Ectodermal cell (in vitro differentiated cells): ENCODE results near the gene FHIT.
"Not testable (repeated sequence)": the region's sequence is repeated elsewhere in the genome, so short reads cannot be mapped to it uniquely, and the experiment has no call there.

ENCODE experiments used
- H3K27ac ChIP-seq: 2 replicates; pipeline ENCODE4 v1.7.0; 2013; ENCODE audit warnings: mild to moderate bottlenecking, low read depth, low read length; ENCODE audit not compliant: insufficient read depth, poor library complexity, severe bottlenecking
- H3K27me3 ChIP-seq: 2 replicates; pipeline ENCODE4 v1.7.0; 2013; ENCODE audit warnings: mild to moderate bottlenecking, low read length; ENCODE audit not compliant: insufficient read depth, control insufficient read depth, poor library complexity, severe bottlenecking
- H3K36me3 ChIP-seq: one replicate; pipeline ENCODE4 v1.7.0; 2013; ENCODE audit warnings: low read length; ENCODE audit not compliant: control insufficient read depth, insufficient read depth
- H3K4me1 ChIP-seq: one replicate; pipeline ENCODE4 v1.7.0; 2013; ENCODE audit warnings: low read length; ENCODE audit not compliant: control insufficient read depth, insufficient read depth
- H3K4me3 ChIP-seq: 2 replicates; pipeline ENCODE4 v1.7.0; 2013; ENCODE audit warnings: low read depth, low read length, control low read depth; ENCODE audit not compliant: insufficient read depth
- H3K9me3 ChIP-seq: 2 replicates; pipeline ENCODE4 v1.7.0; 2013; ENCODE audit warnings: mild to moderate bottlenecking, low read length, moderate library complexity; ENCODE audit not compliant: control insufficient read depth
- WGBS, 2 experiments: methylation state at CpG; one replicate each; pipeline ENCODE4 v1.1.7; 2013; ENCODE audit warnings: missing lambda C conversion rate in 2 of 2; 5-methylcytosine and 5-hydroxymethylcytosine counted together

Gene FHIT

GRCh38 chr3:60697132-60697531 is 554.1 kb downstream of the FHIT start:
- Histone ChIP-seq H3K27me3 (no peaks in the 10 kb centered on the region), H3K27ac (no peak overlapping the region), H3K36me3 (no peaks in the 10 kb centered on the region), H3K4me1 (no peaks in the 10 kb centered on the region), H3K9me3 (no peaks in the 10 kb centered on the region), H3K4me3 (no peak overlapping the region)

- Histone ChIP-seq H3K9me3 (no peaks in the 10 kb centered on the region), H3K4me3 (no peak overlapping the region), H3K36me3 (no peaks in the 10 kb centered on the region), H3K27ac (no peak overlapping the region), H3K27me3 (no peaks in the 10 kb centered on the region), H3K4me1 (no peaks in the 10 kb centered on the region)
- WGBS, 2 experiments = 89 to 96% methylated on average over 3 to 5 of the region's 5 CpGs
Measured at GRCh38 chr3:60696428-60697125, 554.7 kb downstream of the FHIT start.

- H3K4me1 ChIP-seq = peaks cover under 1% of the 10 kb centered on the region
Measured at GRCh38 chr3:60675424-60675823, 575.8 kb downstream of the FHIT start.

GRCh38 chr3:60674870-60675269 is 576.4 kb downstream of the FHIT start:
- Histone ChIP-seq H3K4me1 (peaks cover 6% of the 10 kb centered on the region), H3K27me3 (no peaks in the 10 kb centered on the region), H3K36me3 (no peaks in the 10 kb centered on the region), H3K4me3 (no peak overlapping the region), H3K27ac (no peak overlapping the region), H3K9me3 (no peaks in the 10 kb centered on the region)
- 100% methylated on average over 1 of the region's 1 CpG; no CpG with 5 or more reads in 1 of the 2 experiments for WGBS, 2 experiments

More at GRCh38 chr3:60675424-60675823, 575.8 kb downstream of the FHIT start:
- no peak overlapping the region for H3K4me3 ChIP-seq
- H3K27me3 ChIP-seq = no peaks in the 10 kb centered on the region
- H3K36me3 ChIP-seq = no peaks in the 10 kb centered on the region
- no peaks in the 10 kb centered on the region for H3K9me3 ChIP-seq
- 84 to 100% methylated on average over 2 of the region's 2 CpGs for WGBS, 2 experiments
- no peak overlapping the region for H3K27ac ChIP-seq

- Histone ChIP-seq H3K4me3 (no peak overlapping the region), H3K27me3 (no peaks in the 10 kb centered on the region), H3K9me3 (no peaks in the 10 kb centered on the region), H3K4me1 (peaks cover 15% of the 10 kb centered on the region), H3K27ac (no peak overlapping the region), H3K36me3 (no peaks in the 10 kb centered on the region)
- WGBS, 2 experiments = 82 to 100% methylated on average over 1 to 2 of the region's 2 CpGs
Measured at GRCh38 chr3:60673123-60673522, 578.1 kb downstream of the FHIT start.

- not testable (repeated sequence) for H3K36me3 ChIP-seq, H3K27ac ChIP-seq, H3K27me3 ChIP-seq, H3K4me3 ChIP-seq, H3K9me3 ChIP-seq
- WGBS, 2 experiments = 66 to 80% methylated on average over 4 to 5 of the region's 5 CpGs
- H3K4me1 ChIP-seq = peaks cover 15% of the 10 kb centered on the region
Measured at GRCh38 chr3:60672337-60672736, 578.9 kb downstream of the FHIT start.

- peaks cover 15% of the 10 kb centered on the region for H3K4me1 ChIP-seq
- H3K27ac ChIP-seq = peak overlapping the region; percentile 59
- no peak overlapping the region for H3K4me3 ChIP-seq
- H3K9me3 ChIP-seq = no peaks in the 10 kb centered on the region
- H3K36me3 ChIP-seq = no peaks in the 10 kb centered on the region
- 0 to 3% methylated on average over 1 of the region's 1 CpG for WGBS, 2 experiments
- no peaks in the 10 kb centered on the region for H3K27me3 ChIP-seq
Measured at GRCh38 chr3:60669636-60670035, 581.6 kb downstream of the FHIT start.

GRCh38 chr3:60660026-60660425 is 591.2 kb downstream of the FHIT start:
- Histone ChIP-seq H3K36me3 (peaks cover 5% of the 10 kb centered on the region), H3K27ac (no peak overlapping the region), H3K9me3 (peaks cover 3% of the 10 kb centered on the region), H3K4me3 (no peak overlapping the region), H3K4me1 (peaks cover 6% of the 10 kb centered on the region), H3K27me3 (no peaks in the 10 kb centered on the region)
- WGBS, 2 experiments = 72 to 93% methylated on average over 2 of the region's 2 CpGs

GRCh38 chr3:60659098-60659497 is 592.2 kb downstream of the FHIT start:
- Histone ChIP-seq H3K9me3 (peaks cover 3% of the 10 kb centered on the region), H3K4me1 (peaks cover 6% of the 10 kb centered on the region), H3K27me3 (no peaks in the 10 kb centered on the region), H3K4me3 (no peak overlapping the region), H3K36me3 (peaks cover 5% of the 10 kb centered on the region), H3K27ac (no peak overlapping the region)
- 100% methylated on average over 1 of the region's 1 CpG; no CpG with 5 or more reads in 1 of the 2 experiments for WGBS, 2 experiments

- 96 to 98% methylated on average over 2 of the region's 2 CpGs for WGBS, 2 experiments
Measured at GRCh38 chr3:60657972-60658371, 593.3 kb downstream of the FHIT start.

More at GRCh38 chr3:60657972-60658371, 593.3 kb downstream of the FHIT start:
- no peak overlapping the region for H3K4me3 ChIP-seq
- peaks cover 6% of the 10 kb centered on the region for H3K4me1 ChIP-seq
- peaks cover 3% of the 10 kb centered on the region for H3K9me3 ChIP-seq
- H3K27ac ChIP-seq = no peak overlapping the region
- no peaks in the 10 kb centered on the region for H3K27me3 ChIP-seq
- peaks cover 5% of the 10 kb centered on the region for H3K36me3 ChIP-seq
